PC-3 (cell line): ENCODE measurements around the gene TELO2. TPM values are rescaled to one million over a fixed set of nuclear protein-coding genes. Genes with fewer than 3 reads are reported as not detected.

Experiments used
- ATAC-seq: fragments of 200-7000 bp; cut with Tn5 transposase; 2 replicates; pipeline ENCODE4 v1.9.1; 2020; ENCODE audit warnings: mild to moderate bottlenecking, moderate library complexity
- BruUV-seq: library from RNA; stranded (reverse); fragments of 400-500 nt; replicated peaks from 2 replicates; lab custom pipeline; 2021; lab: Mats Ljungman, UMichigan
- CTCF ChIA-PET: fragments of 300-600 bp; sonication (Branson Sonifier 250); formaldehyde crosslinking; loops from one replicate; lab custom pipeline; 2022; ENCODE audit warnings: antibody characterized with exemption; lab: Charles Lee
- POLR2A ChIA-PET: fragments of 300-600 bp; sonication (Branson Sonifier 250); formaldehyde crosslinking; loops from one replicate; lab custom pipeline; 2022; ENCODE audit warnings: antibody characterized with exemption; ENCODE audit not compliant: unreplicated experiment; lab: Charles Lee
- DNase-seq: peaks from one replicate; pipeline ENCODE4 v3.0.0-alpha.2; 2015
- H2AFZ ChIP-seq: fragments of 300-600 bp; sonication (generic); 2 replicates; pipeline ENCODE4 v1.6.0; 2016; ENCODE audit warnings: antibody characterized with exemption, low read length
- H3F3A ChIP-seq: fragments of 300-600 bp; sonication (generic); one replicate; pipeline ENCODE4 v1.6.0; 2017; ENCODE audit warnings: antibody characterized with exemption, low read length, control low read depth, mild to moderate bottlenecking; ENCODE audit not compliant: unreplicated experiment
- H3K27ac ChIP-seq: fragments of 300-600 bp; sonication (generic); 2 replicates; pipeline ENCODE4 v1.5.1; 2016; ENCODE audit warnings: mild to moderate bottlenecking, low read length
- H3K27me3 ChIP-seq: fragments of 300-600 bp; sonication (generic); 2 replicates; pipeline ENCODE4 v1.6.1; 2016; ENCODE audit warnings: low read length, mixed read lengths
- H3K36me3 ChIP-seq: fragments of 300-600 bp; sonication (generic); 2 replicates; pipeline ENCODE4 v1.6.1; 2016; ENCODE audit warnings: low read depth, mixed run types, low read length, mixed read lengths
- H3K4me1 ChIP-seq: fragments of 300-600 bp; sonication (generic); 2 replicates; pipeline ENCODE4 v1.5.1; 2016; ENCODE audit warnings: low read length; ENCODE audit not compliant: insufficient read depth
- H3K4me2 ChIP-seq: fragments of 300-600 bp; sonication (generic); 2 replicates; pipeline ENCODE4 v1.6.0; 2016; ENCODE audit warnings: low read length
- H3K4me3 ChIP-seq: fragments of 300-600 bp; sonication (generic); 2 replicates; pipeline ENCODE4 v1.5.1; 2016; ENCODE audit warnings: mild to moderate bottlenecking, low read length, mixed read lengths
- H3K79me2 ChIP-seq: fragments of 300-600 bp; sonication (generic); 2 replicates; pipeline ENCODE4 v1.6.1; 2017; ENCODE audit warnings: low read length, mixed read lengths
- H3K9ac ChIP-seq: fragments of 300-600 bp; sonication (generic); 2 replicates; pipeline ENCODE4 v1.6.0; 2016; ENCODE audit warnings: mild to moderate bottlenecking, low read length
- H3K9me2 ChIP-seq: fragments of 300-600 bp; sonication (generic); replicated peaks from 2 replicates; pipeline ENCODE4 v1.6.1; 2016; ENCODE audit warnings: mixed run types, low read length, mixed read lengths
- H3K9me3 ChIP-seq: fragments of 300-600 bp; sonication (generic); 2 replicates; pipeline ENCODE4 v1.6.1; 2016; ENCODE audit warnings: low read length, mixed read lengths
- H4K20me1 ChIP-seq: fragments of 300-600 bp; sonication (generic); 2 replicates; pipeline ENCODE4 v1.6.1; 2016; ENCODE audit warnings: low read length, mixed read lengths
- CTCF ChIP-seq: fragments of 300-600 bp; sonication (generic); conservative IDR thresholded peaks from 2 replicates; pipeline ENCODE4 v1.5.1; 2017; ENCODE audit warnings: antibody characterized with exemption, low read depth, mild to moderate bottlenecking, low read length
- EZH2 ChIP-seq: fragments of 300-600 bp; sonication (generic); IDR thresholded peaks from one replicate; pipeline ENCODE4 v1.6.1; 2017; ENCODE audit warnings: antibody characterized with exemption, mild to moderate bottlenecking, low read length; ENCODE audit not compliant: unreplicated experiment
- EZH2phosphoT487 ChIP-seq: fragments of 300-600 bp; sonication (generic); IDR thresholded peaks from 2 replicates; pipeline ENCODE4 v1.6.1; 2018; ENCODE audit warnings: mild to moderate bottlenecking, antibody characterized with exemption, low read length, borderline replicate concordance
- intact Hi-C: fragments of 100-400 bp; cut with micrococcal nuclease; formaldehyde crosslinking; loops from 2 replicates; pipeline ENCODE4 v1.9.0; 2023
- total RNA-seq: library from RNA; depleted of rRNA; stranded (reverse); fragments of >200 nt; gene quantifications from 2 replicates; pipeline ENCODE4 v1.2.3, GENCODE V29; 2014

Gene TELO2
- total RNA-seq, 1 experiment from 2014 or later: 37.8 TPM

GRCh38 chr16:1534021-1535020 is 41.2 kb downstream of the TELO2 start:
- H3K9me3 ChIP-seq: no peaks in the 10 kb centered on the region
- no peak for DNase-seq
- H3K4me3 ChIP-seq: no peak overlapping the region
- TF ChIP-seq EZH2 (no peak), EZH2phosphoT487 (no peak), CTCF (no peak)
- no TSS peak for BruUV-seq
- H3K79me2 ChIP-seq: no peaks in the 10 kb centered on the region
- no peaks in the 10 kb centered on the region for H3K36me3 ChIP-seq
- H4K20me1 ChIP-seq: no peaks in the 10 kb centered on the region
- H3K27ac ChIP-seq: no peak overlapping the region
- H3K4me2 ChIP-seq: no peak overlapping the region
- ChIA-PET CTCF (no interaction called here), POLR2A (no interaction called here)
- H2AFZ ChIP-seq: no peak overlapping the region
- no peak for ATAC-seq
- no peaks in the 10 kb centered on the region for H3K27me3 ChIP-seq
- no peak overlapping the region for H3K9ac ChIP-seq
- intact Hi-C loops: no loop called here
- no peaks in the 10 kb centered on the region for H3K4me1 ChIP-seq
- H3F3A ChIP-seq: no peaks in the 10 kb centered on the region
- H3K9me2 ChIP-seq: no peaks in the 10 kb centered on the region

- Histone ChIP-seq H3K36me3 (no peaks in the 10 kb centered on the region), H2AFZ (no peak overlapping the region), H3K79me2 (no peaks in the 10 kb centered on the region), H3K27ac (no peak overlapping the region), H4K20me1 (no peaks in the 10 kb centered on the region), H3K9me2 (no peaks in the 10 kb centered on the region), H3F3A (no peaks in the 10 kb centered on the region), H3K4me3 (no peak overlapping the region), H3K9ac (no peak overlapping the region), H3K9me3 (no peaks in the 10 kb centered on the region), H3K4me1 (no peaks in the 10 kb centered on the region), H3K4me2 (no peak overlapping the region), H3K27me3 (no peaks in the 10 kb centered on the region)
- TF ChIP-seq CTCF (no peak), EZH2phosphoT487 (no peak), EZH2 (no peak)
- CTCF ChIA-PET: no interaction called here
- intact Hi-C loops: no loop called here
- ATAC-seq: no peak
- BruUV-seq: no TSS peak
- DNase-seq: no peak
- POLR2A ChIA-PET: no interaction called here
These were observed 42.5 kb downstream of the TELO2 start for GRCh38 chr16:1535391-1536291.
